NCI-H446 treated with DMSO at 0.1 percent for 48 hours (cell line): ENCODE data around the gene ENDOG.
A peak's percentile ranks its signal among the peaks of the same experiment; 100 is the strongest.
"Not testable (repeated sequence)": the region's sequence is repeated elsewhere in the genome, so short reads cannot be mapped to it uniquely, and the experiment has no call there.

Experiments used
- DNase-seq: peaks from one replicate; lab custom pipeline; 2025; lab: John Stamatoyannopoulos, UW

The ENDOG gene

GRCh38 chr9:128828719-128829452 lies 10.6 kb downstream of the ENDOG start:
- no peak for DNase-seq

DNA sequence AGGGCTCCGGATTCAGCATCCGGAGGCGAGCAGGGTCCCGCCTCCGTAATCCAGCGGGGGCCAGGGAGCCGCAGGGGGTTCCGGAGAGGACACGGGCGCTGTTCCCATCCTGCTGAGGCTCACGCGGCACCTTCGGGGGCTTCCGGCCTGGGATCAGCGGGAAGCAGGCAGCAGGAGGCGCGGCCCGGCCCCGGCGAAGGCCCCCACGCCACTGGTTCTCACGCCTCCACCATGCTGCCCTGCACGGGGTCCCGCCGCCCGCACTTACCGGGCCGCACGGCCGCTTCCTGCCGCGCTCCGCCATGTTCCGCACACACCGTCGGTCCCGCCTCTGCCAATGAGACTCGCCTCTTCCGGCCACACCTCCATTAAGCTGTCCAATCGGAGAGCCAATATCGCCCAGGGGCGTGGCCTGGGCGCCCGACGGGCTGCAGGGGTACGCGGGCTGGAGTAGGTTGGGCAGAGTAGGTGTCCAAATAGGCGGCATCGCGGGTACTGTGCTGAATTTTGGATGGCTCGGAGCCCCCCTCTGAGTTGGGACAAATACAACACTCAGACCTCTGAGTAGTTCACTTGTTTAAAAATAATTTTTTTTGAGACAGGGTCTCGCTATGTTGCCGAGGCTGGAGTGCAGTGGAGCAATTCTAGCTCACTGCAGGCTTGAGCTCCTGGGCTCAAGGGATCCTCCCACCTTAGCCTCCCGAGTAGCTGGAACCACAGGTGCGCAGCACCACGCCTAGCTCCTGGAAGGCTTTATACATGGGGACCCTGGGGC lies 11.4 kb downstream of the ENDOG start, which contains the start of gene SPOUT1:
Gene SPOUT1, minus strand, starts transcription at position 318 of the 775 bp plus-strand sequence. Its CDS starts 14 bp downstream, at position 304.
- peak; percentile 69 for DNase-seq

- DNase-seq = no peak
Observed at GRCh38 chr9:128833696-128834095, 15.4 kb downstream of the ENDOG start.

- no peak for DNase-seq
Observed at GRCh38 chr9:128835246-128836210, 17.2 kb downstream of the ENDOG start.

GRCh38 chr9:128836509-128837145 lies 18.3 kb downstream of the ENDOG start:
- no peak for DNase-seq

DNA sequence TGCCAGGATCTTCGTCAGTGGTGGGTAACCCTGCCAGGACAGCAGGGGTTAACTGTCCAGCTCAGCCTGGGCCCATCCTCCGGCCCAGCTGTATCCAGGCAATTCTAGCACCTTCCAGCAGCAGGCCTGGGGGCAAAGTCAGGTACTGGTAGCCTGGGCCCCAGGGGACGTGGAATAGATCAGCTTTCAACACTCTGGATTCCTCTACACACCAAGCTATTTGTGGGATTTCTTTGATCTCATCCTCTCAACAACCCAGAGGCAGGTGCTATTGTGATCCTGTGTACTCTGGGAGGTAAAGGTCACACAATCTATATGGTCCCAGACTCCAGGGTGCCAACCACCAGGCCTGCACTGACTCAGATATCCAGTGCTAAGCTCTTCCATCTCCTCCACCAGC lies 20.0 kb downstream of the ENDOG start:
- DNase-seq = no peak

- DNase-seq = no peak
Observed at GRCh38 chr9:128840524-128840923, 22.2 kb downstream of the ENDOG start.

GRCh38 chr9:128841694-128842492 lies 23.6 kb downstream of the ENDOG start:
- no peak for DNase-seq

DNA sequence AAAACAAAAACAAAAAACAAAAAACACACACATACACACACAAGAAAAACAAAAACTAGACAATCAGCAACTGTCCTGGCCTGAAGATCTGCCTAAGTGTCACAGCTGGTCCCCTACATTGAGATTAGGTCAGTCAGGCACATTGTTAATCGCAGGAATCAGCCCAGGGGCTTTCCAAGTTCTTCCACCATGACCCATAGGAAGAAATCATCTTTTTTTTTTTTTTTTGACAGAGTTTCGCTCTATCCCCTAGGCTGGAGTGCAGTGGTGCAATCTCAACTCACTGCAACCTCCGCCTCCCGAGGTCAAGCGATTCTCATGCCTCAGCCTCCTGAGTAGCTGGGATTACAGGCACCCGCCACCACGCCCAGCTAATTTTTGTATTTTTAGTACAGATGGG lies 24.9 kb downstream of the ENDOG start:
- not testable (repeated sequence) for DNase-seq

DNA sequence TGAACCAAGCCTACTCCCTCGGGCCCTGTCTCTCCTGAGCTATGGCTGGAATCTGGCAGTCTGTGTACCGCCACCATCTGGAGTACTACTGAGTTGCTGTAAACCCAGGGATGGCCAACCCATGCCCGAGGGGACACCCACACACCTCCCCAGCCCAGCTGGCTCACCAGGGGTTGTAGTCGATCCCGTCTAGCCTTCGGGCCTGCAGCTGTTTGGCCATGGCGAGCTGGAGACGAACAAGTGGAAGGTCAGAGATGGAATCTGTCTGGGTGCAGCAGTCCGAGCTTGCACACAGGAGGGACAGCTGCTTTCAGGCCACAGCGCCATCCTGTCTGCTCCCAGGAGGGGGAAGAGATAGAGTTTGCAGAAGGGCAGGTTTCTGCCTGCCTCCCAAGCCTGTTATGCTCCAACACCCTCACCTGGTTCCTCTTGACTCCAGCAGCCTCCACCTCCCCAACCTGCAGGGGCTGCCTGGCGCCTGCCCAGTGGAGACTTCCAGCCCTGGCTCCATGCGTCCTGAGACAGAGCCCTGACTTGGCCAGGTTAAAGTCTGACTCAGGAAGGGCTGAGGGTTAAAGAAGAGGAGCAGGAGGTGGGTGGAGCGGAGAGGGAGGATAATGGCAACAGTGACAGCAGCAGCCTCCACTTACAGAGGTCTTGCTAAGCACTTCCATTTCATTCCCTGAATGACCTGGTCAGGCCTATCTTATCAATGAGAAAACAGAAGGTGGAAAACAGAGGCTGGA lies 27.1 kb downstream of the ENDOG start:
- DNase-seq = no peak

GRCh38 chr9:128846680-128847030 lies 28.4 kb downstream of the ENDOG start:
- no peak for DNase-seq

DNA sequence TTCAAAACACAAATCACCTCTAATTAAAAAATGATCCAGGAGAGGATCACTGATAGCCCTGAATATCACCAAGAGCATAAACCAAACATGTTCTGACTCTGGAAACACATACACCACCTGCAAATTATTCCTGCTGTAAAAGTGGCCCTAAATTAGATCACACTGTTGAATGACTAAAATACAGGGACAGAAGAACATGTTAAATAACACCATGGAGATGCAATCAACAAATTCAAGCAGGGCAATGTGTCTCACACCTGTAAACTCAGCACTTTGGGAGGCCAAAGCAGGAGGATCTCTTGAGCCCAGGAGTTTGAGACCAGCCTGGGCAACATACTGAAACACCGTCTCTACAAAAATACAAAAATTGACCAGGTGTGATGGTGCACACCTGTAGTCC lies 29.5 kb downstream of the ENDOG start:
- no peak for DNase-seq

DNA sequence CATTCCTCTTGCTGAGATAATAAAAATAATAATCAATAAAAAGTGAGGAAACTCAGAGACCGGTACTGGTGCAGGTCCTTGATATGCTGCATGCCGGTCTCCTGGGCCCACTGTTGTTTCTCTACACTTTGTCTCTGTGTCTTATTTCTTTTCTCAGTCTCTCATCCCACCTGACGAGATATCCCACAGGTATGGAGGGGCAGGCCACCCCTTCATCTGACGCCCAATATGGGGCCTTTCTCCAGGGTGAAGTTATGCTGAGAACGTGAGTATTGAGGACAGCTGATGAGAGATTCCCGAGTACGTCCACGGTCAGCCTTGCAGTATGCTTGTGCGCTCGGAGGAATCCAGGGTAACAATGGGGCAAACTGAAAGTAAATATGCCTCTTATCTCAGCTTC lies 32.7 kb downstream of the ENDOG start:
- not testable (repeated sequence) for DNase-seq

DNA sequence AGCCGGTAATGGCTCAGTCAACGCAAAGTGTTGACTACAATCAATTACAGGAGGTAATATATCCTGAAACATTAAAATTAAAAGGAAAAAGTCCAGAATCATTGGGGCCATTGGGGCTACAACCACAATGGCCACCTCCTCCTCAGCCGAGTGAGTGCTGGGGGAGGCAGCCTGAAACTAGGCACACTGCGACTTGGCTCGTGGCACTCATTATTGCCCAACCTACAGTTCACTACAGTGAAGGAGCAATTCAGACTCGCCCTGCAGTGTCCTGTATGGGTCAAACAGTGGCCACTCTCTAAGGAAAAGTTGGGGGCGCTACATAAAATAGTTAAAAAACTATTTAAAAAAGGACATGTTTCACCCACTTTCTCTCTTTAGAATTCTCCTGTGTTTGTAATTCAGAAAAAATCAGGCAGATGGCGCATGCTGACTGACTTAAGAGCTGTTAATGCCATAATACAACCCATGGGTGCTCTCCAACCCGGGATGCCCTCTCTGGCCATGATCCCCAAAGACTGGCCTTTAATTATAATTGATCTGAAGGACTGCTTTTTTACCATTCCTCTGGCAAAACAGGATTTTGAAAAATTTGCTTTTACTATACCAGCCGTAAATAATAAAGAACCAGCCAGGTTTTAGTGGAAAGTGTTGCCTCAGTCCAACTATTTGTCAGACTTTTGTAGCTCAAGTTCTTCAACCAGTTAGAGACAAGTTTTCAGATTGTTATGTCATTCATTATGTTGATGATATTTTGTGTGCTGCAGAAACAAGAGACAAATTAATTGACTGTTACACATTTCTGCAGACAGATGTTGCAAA lies 33.7 kb downstream of the ENDOG start:
- DNase-seq = not testable (repeated sequence)

GRCh38 chr9:128852646-128853045 lies 34.3 kb downstream of the ENDOG start:
- DNase-seq = not testable (repeated sequence)

DNA sequence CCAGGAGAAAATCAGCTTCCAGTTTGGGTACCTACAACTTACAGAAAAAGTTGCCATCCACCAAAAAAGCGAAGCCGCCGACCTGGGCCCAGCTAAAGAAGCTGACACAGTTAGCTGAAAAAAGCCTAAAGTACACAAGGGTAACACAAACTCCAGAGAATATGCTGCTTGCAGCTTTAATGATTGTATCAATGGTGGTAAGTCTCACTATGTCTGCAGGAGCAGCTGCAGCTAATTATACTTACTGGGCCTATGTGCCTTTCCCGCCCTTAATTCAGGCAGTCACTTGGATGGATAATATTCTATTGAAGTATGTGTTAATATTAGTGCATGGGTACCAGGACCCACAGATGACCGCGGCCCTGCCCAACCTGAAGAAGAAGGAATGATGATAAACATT lies 36.2 kb downstream of the ENDOG start:
- not testable (repeated sequence) for DNase-seq

DNA sequence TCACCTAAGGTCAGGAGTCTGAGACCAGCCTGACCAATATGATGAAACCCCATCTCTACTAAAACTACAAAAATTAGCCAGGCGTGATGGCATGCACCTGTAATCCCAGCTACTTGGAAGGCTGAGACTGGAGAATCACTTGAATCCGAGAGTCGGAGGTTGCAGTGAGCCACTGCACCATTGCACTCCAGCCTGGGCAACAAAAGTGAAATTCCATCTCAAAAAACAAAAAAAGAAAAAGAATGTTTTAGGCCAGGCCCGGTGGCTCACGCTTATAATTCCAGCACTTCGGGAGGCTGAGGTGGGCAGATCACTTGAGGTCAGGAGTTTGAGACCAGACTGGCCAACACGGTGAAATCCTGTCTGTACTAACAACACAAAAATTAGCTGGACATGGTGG lies 40.2 kb downstream of the ENDOG start:
- not testable (repeated sequence) for DNase-seq

DNA sequence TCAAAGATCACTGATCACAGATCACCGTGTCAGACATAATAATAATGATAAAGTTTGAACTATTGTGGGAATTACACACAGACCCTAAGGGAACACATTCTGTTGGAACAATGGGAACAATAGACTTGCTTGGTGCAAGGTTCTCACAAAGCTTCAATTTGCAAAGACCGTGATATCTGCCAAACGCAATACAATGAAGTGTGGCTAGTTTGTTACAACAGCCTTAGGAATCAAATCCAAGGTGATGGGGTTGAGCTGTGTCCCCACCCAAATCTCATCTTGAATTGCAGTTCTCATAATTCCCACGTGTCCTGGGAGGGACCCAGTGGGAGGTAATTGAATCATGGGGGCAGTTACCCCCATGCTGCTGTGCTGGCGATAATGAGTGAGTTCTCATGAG lies 42.6 kb downstream of the ENDOG start:
- DNase-seq = no peak

DNA sequence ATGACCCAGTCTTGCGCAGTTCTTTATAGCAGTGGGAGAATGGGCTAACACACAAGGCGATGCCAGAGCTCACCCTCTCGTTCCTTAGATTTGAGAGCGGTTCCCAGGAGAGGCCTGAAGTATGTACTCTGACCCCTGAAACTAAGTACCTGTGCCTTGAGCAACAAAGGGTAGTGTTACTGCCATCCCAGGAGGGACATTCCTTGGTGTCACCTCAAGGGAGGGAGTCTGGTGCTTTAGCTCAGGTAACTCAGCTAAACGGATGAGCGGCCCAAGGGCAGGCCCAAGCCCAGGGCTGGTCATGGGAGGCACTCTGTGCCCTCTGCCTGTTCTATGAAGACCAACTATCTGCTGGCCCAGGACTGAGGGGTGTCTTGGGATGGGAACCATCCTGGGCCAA lies 43.2 kb downstream of the ENDOG start:
- DNase-seq = no peak
